Measurements from ENCODE around the gene GINS1.

DNA sequence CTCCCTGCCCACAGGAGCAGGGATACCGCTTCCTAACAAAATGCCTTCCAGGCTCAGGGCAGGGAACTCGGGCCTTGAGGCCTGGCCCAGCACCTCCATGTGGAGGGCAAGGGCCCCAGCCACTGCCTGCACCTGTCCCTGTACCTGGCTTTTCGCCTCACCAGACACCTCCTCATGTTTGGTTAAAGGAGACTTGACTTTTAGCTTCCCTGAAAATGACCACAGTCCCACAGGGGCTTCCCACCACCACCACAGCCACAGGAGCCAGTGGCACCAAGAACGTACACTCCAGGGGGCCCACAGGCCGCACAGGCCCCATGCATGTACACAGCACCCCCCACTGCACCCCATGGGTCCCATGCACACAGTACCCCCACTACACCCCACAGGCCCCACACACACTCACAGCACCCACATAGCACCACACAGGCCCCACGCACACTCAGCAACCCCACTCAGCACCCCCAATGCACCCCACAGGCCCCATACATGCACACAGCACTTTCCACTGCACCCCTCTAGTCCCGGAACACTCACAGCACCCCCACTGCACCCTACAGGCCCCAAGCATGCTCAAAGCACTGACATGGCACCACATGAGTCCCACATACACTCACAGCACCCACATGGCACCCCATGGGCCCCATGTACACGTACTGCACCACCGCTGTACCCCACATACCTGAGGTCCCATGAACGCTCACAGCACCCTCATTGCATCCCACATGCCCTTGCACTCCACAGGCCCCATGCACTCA lies 86.5 kb downstream of the GINS1 start:
- TF ChIP-seq, protein P1, sequence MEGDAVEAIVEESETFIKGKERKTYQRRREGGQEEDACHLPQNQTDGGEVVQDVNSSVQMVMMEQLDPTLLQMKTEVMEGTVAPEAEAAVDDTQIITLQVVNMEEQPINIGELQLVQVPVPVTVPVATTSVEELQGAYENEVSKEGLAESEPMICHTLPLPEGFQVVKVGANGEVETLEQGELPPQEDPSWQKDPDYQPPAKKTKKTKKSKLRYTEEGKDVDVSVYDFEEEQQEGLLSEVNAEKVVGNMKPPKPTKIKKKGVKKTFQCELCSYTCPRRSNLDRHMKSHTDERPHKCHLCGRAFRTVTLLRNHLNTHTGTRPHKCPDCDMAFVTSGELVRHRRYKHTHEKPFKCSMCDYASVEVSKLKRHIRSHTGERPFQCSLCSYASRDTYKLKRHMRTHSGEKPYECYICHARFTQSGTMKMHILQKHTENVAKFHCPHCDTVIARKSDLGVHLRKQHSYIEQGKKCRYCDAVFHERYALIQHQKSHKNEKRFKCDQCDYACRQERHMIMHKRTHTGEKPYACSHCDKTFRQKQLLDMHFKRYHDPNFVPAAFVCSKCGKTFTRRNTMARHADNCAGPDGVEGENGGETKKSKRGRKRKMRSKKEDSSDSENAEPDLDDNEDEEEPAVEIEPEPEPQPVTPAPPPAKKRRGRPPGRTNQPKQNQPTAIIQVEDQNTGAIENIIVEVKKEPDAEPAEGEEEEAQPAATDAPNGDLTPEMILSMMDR (IDR thresholded peaks at IDR 0.05): no peak
- TF ChIP-seq ZFX (IDR thresholded peaks at IDR 0.05; ENCODE audit: borderline replicate concordance): no peak

Measured in 22Rv1 (cell line).